Kidney (tissue), 14 donors: ENCODE measurements around the gene PHOSPHO1. TPM values are rescaled to one million over a fixed set of nuclear protein-coding genes. Genes with fewer than 3 reads are reported as not detected.
A peak's percentile ranks its signal among the peaks of the same experiment; 100 is the strongest.

Source experiments
- DNase-seq, 5 donors: peaks; one replicate each; pipeline ENCODE4 v3.0.0-alpha.2; 2013 to 2020
- FAIRE-seq: peaks from 2 replicates; lab custom pipeline; 2012; peaks lifted over from hg19 to GRCh38; lab: Jason Lieb, UNC
- H3K27ac ChIP-seq, 2 donors: one replicate each; pipeline ENCODE4 v1.7.0; 2013; ENCODE audit warnings: low read depth in 2 of 2, low read length in 2 of 2, inconsistent platforms in 1 of 2
- H3K27me3 ChIP-seq: one replicate; pipeline ENCODE4 v1.7.1; 2013; ENCODE audit warnings: low read length, inconsistent platforms; ENCODE audit not compliant: control insufficient read depth, insufficient read depth
- H3K36me3 ChIP-seq, 3 donors: one replicate each; pipeline versions ENCODE4 v1.7.0 to v1.7.1; 2013; ENCODE audit warnings: low read length in 3 of 3, control low read depth in 1 of 3, inconsistent platforms in 1 of 3; ENCODE audit not compliant: insufficient read depth in 3 of 3, control insufficient read depth in 2 of 3
- H3K4me1 ChIP-seq, 3 donors: one replicate each; pipeline versions ENCODE4 v1.7.0 to v1.7.1; 2013; ENCODE audit warnings: low read length in 3 of 3, inconsistent platforms in 1 of 3, low read depth in 1 of 3; ENCODE audit not compliant: control insufficient read depth in 2 of 3, insufficient read depth in 2 of 3
- H3K4me3 ChIP-seq, 3 donors: one replicate each; pipeline versions ENCODE4 v1.7.0 to v1.8.1; 2013; ENCODE audit warnings: low read length in 3 of 3, control low read depth in 1 of 3, inconsistent platforms in 1 of 3
- H3K9ac ChIP-seq, 3 donors: one replicate each; pipeline versions ENCODE4 v1.7.0 to v1.7.1; 2013; ENCODE audit warnings: low read length in 3 of 3, control low read depth in 1 of 3, inconsistent platforms in 1 of 3
- H3K9me3 ChIP-seq, 3 donors: one replicate each; pipeline versions ENCODE4 v1.7.0 to v1.7.1; 2013; ENCODE audit warnings: low read length in 3 of 3, control low read depth in 1 of 3, inconsistent platforms in 1 of 3; ENCODE audit not compliant: control insufficient read depth in 2 of 3, insufficient read depth in 1 of 3
- CTCF ChIP-seq: IDR thresholded peaks from 3 replicates; pipeline ENCODE4 v1.5.1; 2012; ENCODE audit warnings: mild to moderate bottlenecking, moderate library complexity, borderline replicate concordance; ENCODE audit not compliant: insufficient read depth; ENCODE audit errors: extremely low read depth
- intact Hi-C: fragments of 100-400 bp; cut with DNase I; formaldehyde crosslinking; loops from one replicate; pipeline ENCODE4 v1.11.1; 2022
- polyA plus RNA-seq: library from polyadenylated mRNA; stranded (reverse); fragments of 350-450 nt; fragmentation: Illumina TruSeq; extraction: RNeasy Lipid Tissue Mini Kit (QIAGEN cat#74804); gene quantifications from one replicate; pipeline ENCODE4 v1.2.3, GENCODE V29; 2014; ENCODE audit warnings: low read depth, low replicate concordance; ENCODE audit not compliant: insufficient read depth
- total RNA-seq: library from RNA; stranded (reverse); fragmentation: NEBNext Ultra II Directional; extraction: Animal tissue kit (Norgen Biotek cat#: 25700); gene quantifications from one replicate; pipeline ENCODE4 v1.2.1, GENCODE V29; 2021
- donor health status: control.
- donor health status: control.
- donor health status: control.
- donor health status: control.
- donor health status: control.
- donor health status: DM: yes; HTN: yes; CAD: no.
- donor health status: Normal renal cell carcinoma (clear cell type).

The PHOSPHO1 gene
- total and polyA plus RNA-seq, 2 donors from 2014 or later = 0.22 to 1.5 TPM

GRCh38 chr17:49223517-49224197, 6.9 kb downstream of the PHOSPHO1 start:
- Histone ChIP-seq H3K9me3 (no peaks in the 10 kb centered on the region), H3K27me3 (peaks cover 19% of the 10 kb centered on the region)

GRCh38 chr17:49223168-49223516, 7.4 kb downstream of the PHOSPHO1 start:
- Histone ChIP-seq H3K36me3 (no peaks in the 10 kb centered on the region), H3K4me3 (no peak overlapping the region), H3K27ac (no peak overlapping the region), H3K27me3 (peaks cover 19% of the 10 kb centered on the region), H3K9me3 (no peaks in the 10 kb centered on the region), H3K4me1 (peaks cover 0 to 13% (median 6%) of the 10 kb centered on the region in 3 donors), H3K9ac (no peak overlapping the region)
- TF ChIP-seq CTCF = no peak
- FAIRE-seq (no peak), DNase-seq (no peak)
- intact Hi-C loops = no loop called here

More at GRCh38 chr17:49223517-49224197, 6.9 kb downstream of the PHOSPHO1 start:
- DNase-seq = peak; percentile 65 to 84 (median 74)
- Histone ChIP-seq H3K9ac (no peak overlapping the region), H3K27ac (no peak overlapping the region), H3K36me3 (no peaks in the 10 kb centered on the region), H3K4me1 (peaks cover 0 to 13% (median 6%) of the 10 kb centered on the region in 3 donors), H3K4me3 (peak overlapping the region in 1 of 3 donors; percentile 29)
- intact Hi-C loops = no loop called here
- no peak for FAIRE-seq
- peak; percentile 66 for TF ChIP-seq CTCF

- H3K4me1 ChIP-seq = peaks cover 0 to 15% (median 0%) of the 10 kb centered on the region in 3 donors
- no peak overlapping the region for H3K4me3 ChIP-seq
- DNase-seq = peak in 1 of 5 donors; percentile 73
- intact Hi-C loops = no loop called here
- H3K9me3 ChIP-seq = no peaks in the 10 kb centered on the region
- no peak overlapping the region for H3K27ac ChIP-seq
- no peak for FAIRE-seq
- no peak for TF ChIP-seq CTCF
- H3K9ac ChIP-seq = no peak overlapping the region
- H3K27me3 ChIP-seq = peaks cover 10% of the 10 kb centered on the region
- H3K36me3 ChIP-seq = no peaks in the 10 kb centered on the region
Measured at GRCh38 chr17:49219987-49220386, 10.6 kb downstream of the PHOSPHO1 start.
